GM18907 (cell line): ENCODE results near the gene PGLYRP4.

Experiments
- ATAC-seq: cut with Tn5 transposase; IDR thresholded peaks from one replicate; pipeline ENCODE4 v1.9.1; 2021; ENCODE audit warnings: mild to moderate bottlenecking, moderate library complexity; ENCODE audit not compliant: unreplicated experiment

Gene PGLYRP4

GRCh38 chr1:153293480-153293775 lies 55.2 kb downstream of the PGLYRP4 start:
- no peak for ATAC-seq

- ATAC-seq = no peak
These were observed 55.7 kb downstream of the PGLYRP4 start for GRCh38 chr1:153292740-153293479.

GRCh38 chr1:153292185-153292584 lies 56.5 kb downstream of the PGLYRP4 start:
- ATAC-seq = no peak

GRCh38 chr1:153291514-153291913 lies 57.1 kb downstream of the PGLYRP4 start:
- no peak for ATAC-seq

DNA sequence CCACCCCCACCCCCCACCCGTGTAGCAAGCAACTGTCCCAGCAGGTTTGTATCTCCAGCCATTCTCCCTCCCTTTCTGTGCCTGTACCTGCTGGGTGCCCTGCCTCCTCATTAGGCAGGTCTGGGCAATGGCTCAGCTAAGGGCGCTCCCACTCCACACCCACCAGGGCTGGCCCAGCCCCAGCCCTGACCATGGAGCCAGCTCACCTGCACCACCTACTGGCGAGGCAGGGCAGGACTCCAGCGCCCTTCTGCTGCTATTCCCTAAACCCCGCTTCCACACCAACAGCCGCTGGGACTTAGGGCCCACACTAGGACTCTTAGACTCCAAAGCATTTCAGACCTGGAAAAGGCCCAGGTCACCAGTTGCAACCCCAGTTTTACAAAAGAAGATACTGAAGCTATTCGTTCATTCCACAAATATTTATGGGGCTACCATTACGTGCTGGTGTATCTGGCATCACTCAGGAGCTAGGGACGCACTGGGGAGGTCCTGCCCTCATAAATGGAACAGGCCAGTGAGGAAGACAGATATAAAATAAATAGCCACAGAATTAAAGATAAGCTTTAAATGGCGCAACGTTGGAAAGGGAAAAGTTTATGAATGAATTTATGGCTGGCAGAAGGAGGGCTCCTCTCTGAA lies 59.9 kb downstream of the PGLYRP4 start:
- no peak for ATAC-seq
